HUES6 (cell line): Measurements from ENCODE around the gene CNEP1R1.

ENCODE experiments used
- H3K27ac ChIP-seq: 2 replicates; pipeline ENCODE4 v1.7.0; 2013; ENCODE audit warnings: low read depth, mild to moderate bottlenecking, low read length, inconsistent platforms
- H3K27me3 ChIP-seq: 2 replicates; pipeline ENCODE4 v1.6.1; 2013; ENCODE audit warnings: low read length; ENCODE audit not compliant: control insufficient read depth, insufficient read depth
- H3K36me3 ChIP-seq: 2 replicates; pipeline ENCODE4 v1.6.1; 2013; ENCODE audit warnings: low read length; ENCODE audit not compliant: control insufficient read depth, insufficient read depth
- H3K4me1 ChIP-seq: 2 replicates; pipeline ENCODE4 v1.6.1; 2013; ENCODE audit warnings: low read length; ENCODE audit not compliant: control insufficient read depth, insufficient read depth
- H3K4me3 ChIP-seq: 2 replicates; pipeline ENCODE4 v1.5.1; 2013; ENCODE audit warnings: low read depth, low read length
- H3K9ac ChIP-seq: one replicate; pipeline ENCODE4 v1.6.1; 2013; ENCODE audit warnings: mild to moderate bottlenecking, low read length
- H3K9me3 ChIP-seq: 2 replicates; pipeline ENCODE4 v1.6.1; 2013; ENCODE audit warnings: low read depth, low read length; ENCODE audit not compliant: control insufficient read depth, insufficient read depth

CNEP1R1 gene

DNA sequence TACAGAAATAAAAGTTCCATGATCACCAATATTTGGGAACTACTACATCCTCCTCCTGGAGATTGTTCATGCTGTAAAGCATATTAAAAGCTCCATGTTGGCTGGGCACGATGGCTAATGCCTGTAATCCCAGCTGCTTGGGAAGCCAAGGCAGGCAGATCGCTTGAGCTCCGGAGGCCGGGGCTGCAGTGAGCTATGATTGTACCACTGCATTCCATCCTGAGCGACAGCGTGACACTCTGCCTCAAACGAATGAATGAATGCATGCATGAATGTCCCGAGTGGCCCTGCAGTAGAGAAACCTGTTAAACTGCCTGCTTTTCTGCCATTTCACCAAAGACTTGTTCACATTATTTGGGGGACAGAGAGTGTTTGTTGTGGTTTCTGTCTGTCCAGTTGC, 15.0 kb downstream of the CNEP1R1 start:
- Histone ChIP-seq H3K9me3 (no peaks in the 10 kb centered on the region), H3K27me3 (no peaks in the 10 kb centered on the region), H3K36me3 (peaks cover 13% of the 10 kb centered on the region), H3K4me1 (peaks cover 8% of the 10 kb centered on the region; the same call in 1 of the 2 replicates), H3K9ac (no peak overlapping the region), H3K4me3 (no peak overlapping the region), H3K27ac (no peak overlapping the region)

GRCh38 chr16:50040710-50041109, 15.7 kb downstream of the CNEP1R1 start:
- Histone ChIP-seq H3K4me1 (peaks cover 8% of the 10 kb centered on the region; the same call in 1 of the 2 replicates), H3K27me3 (no peaks in the 10 kb centered on the region), H3K27ac (no peak overlapping the region), H3K9ac (no peak overlapping the region), H3K36me3 (peaks cover 6% of the 10 kb centered on the region), H3K9me3 (no peaks in the 10 kb centered on the region), H3K4me3 (no peak overlapping the region)

GRCh38 chr16:50043358-50043757, 18.3 kb downstream of the CNEP1R1 start:
- H3K4me1 ChIP-seq = peaks cover 8% of the 10 kb centered on the region; the same call in 1 of the 2 replicates
- no peak overlapping the region for H3K9ac ChIP-seq
- no peaks in the 10 kb centered on the region for H3K36me3 ChIP-seq
- no peaks in the 10 kb centered on the region for H3K9me3 ChIP-seq
- no peak overlapping the region for H3K4me3 ChIP-seq
- H3K27ac ChIP-seq = no peak overlapping the region
- H3K27me3 ChIP-seq = no peaks in the 10 kb centered on the region

GRCh38 chr16:50045412-50045811, 20.4 kb downstream of the CNEP1R1 start:
- no peak overlapping the region for H3K9ac ChIP-seq

GRCh38 chr16:50046853-50047252, 21.8 kb downstream of the CNEP1R1 start:
- Histone ChIP-seq H3K9ac (no peak overlapping the region), H3K9me3 (no peaks in the 10 kb centered on the region), H3K27me3 (no peaks in the 10 kb centered on the region), H3K36me3 (no peaks in the 10 kb centered on the region), H3K4me3 (no peak overlapping the region), H3K4me1 (no peaks in the 10 kb centered on the region), H3K27ac (no peak overlapping the region)

More at GRCh38 chr16:50045412-50045811, 20.4 kb downstream of the CNEP1R1 start:
- Histone ChIP-seq H3K4me1 (no peaks in the 10 kb centered on the region), H3K4me3 (no peak overlapping the region), H3K9me3 (no peaks in the 10 kb centered on the region), H3K27ac (no peak overlapping the region), H3K36me3 (no peaks in the 10 kb centered on the region), H3K27me3 (no peaks in the 10 kb centered on the region)

GRCh38 chr16:50047864-50048263, 22.8 kb downstream of the CNEP1R1 start:
- Histone ChIP-seq H3K36me3 (no peaks in the 10 kb centered on the region), H3K9me3 (no peaks in the 10 kb centered on the region), H3K4me3 (no peak overlapping the region), H3K27ac (no peak overlapping the region), H3K4me1 (no peaks in the 10 kb centered on the region), H3K27me3 (no peaks in the 10 kb centered on the region), H3K9ac (no peak overlapping the region)

DNA sequence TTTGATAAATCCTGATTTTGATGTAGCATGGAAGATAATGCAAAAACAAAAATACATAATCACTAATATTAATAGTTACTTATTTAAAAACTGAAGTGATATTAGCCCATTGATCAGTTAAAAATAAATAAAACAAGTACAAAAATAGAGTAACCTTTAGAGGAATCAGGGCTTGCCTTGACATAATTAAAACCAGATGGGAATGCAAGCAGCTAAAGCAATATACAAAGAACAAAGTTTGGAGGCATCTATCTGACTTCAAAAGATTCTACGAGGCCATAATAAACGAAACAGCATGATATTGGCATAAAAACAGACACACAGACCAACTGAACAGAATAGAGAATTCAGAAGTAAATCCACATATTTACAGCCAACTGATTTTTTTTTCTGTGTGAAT, 25.8 kb downstream of the CNEP1R1 start:
- H3K9ac ChIP-seq = no peak overlapping the region
- H3K27ac ChIP-seq = no peak overlapping the region
- H3K4me1 ChIP-seq = no peaks in the 10 kb centered on the region
- H3K27me3 ChIP-seq = no peaks in the 10 kb centered on the region
- no peaks in the 10 kb centered on the region for H3K36me3 ChIP-seq
- H3K4me3 ChIP-seq = no peak overlapping the region
- no peaks in the 10 kb centered on the region for H3K9me3 ChIP-seq

- H3K9me3 ChIP-seq = peaks cover 3% of the 10 kb centered on the region; the same call in 1 of the 2 replicates
- H3K4me1 ChIP-seq = no peaks in the 10 kb centered on the region
- no peak overlapping the region for H3K27ac ChIP-seq
- H3K4me3 ChIP-seq = no peak overlapping the region
- H3K9ac ChIP-seq = no peak overlapping the region
- no peaks in the 10 kb centered on the region; the same call in 1 of the 2 replicates for H3K27me3 ChIP-seq
- H3K36me3 ChIP-seq = no peaks in the 10 kb centered on the region
Observed at GRCh38 chr16:50056226-50056625, 31.2 kb downstream of the CNEP1R1 start.

GRCh38 chr16:50058091-50058771, 33.2 kb downstream of the CNEP1R1 start:
- no peak overlapping the region for H3K9ac ChIP-seq
- no peaks in the 10 kb centered on the region for H3K4me1 ChIP-seq
- no peak overlapping the region for H3K4me3 ChIP-seq
- no peaks in the 10 kb centered on the region; the same call in 1 of the 2 replicates for H3K27me3 ChIP-seq
- H3K36me3 ChIP-seq = no peaks in the 10 kb centered on the region
- peaks cover 3% of the 10 kb centered on the region; the same call in 1 of the 2 replicates for H3K9me3 ChIP-seq
- H3K27ac ChIP-seq = no peak overlapping the region

DNA sequence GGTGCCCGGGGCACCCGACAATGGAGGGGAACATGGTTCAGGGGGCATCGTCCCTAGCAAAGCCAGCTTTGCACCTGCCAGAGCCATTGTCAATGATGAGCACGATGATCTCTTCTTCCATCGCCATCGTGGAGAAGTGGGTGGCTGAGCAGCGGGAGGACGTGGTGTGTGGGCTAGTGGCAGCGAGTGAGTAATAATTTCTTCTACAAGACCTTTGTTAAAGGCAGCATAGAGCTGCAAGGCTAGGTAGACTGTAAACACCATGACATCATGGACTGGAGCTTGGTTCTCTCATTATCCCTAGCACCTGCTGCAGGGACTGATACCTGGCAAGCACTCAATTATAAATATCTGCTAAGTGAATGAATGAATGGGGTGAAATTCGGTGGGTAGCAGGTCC, 34.1 kb downstream of the CNEP1R1 start:
- no peaks in the 10 kb centered on the region for H3K4me1 ChIP-seq
- no peak overlapping the region for H3K4me3 ChIP-seq
- no peaks in the 10 kb centered on the region for H3K36me3 ChIP-seq

GRCh38 chr16:50059669-50060068, 34.6 kb downstream of the CNEP1R1 start:
- H3K4me1 ChIP-seq = no peaks in the 10 kb centered on the region
- peaks cover 3% of the 10 kb centered on the region; the same call in 1 of the 2 replicates for H3K9me3 ChIP-seq
- H3K9ac ChIP-seq = no peak overlapping the region
- no peaks in the 10 kb centered on the region for H3K36me3 ChIP-seq
- no peaks in the 10 kb centered on the region; the same call in 1 of the 2 replicates for H3K27me3 ChIP-seq
- H3K27ac ChIP-seq = no peak overlapping the region
- no peak overlapping the region for H3K4me3 ChIP-seq

More for the DNA sequence above, 34.1 kb downstream of the CNEP1R1 start:
- Histone ChIP-seq H3K27me3 (no peaks in the 10 kb centered on the region; the same call in 1 of the 2 replicates), H3K27ac (no peak overlapping the region), H3K9ac (no peak overlapping the region), H3K9me3 (peaks cover 3% of the 10 kb centered on the region; the same call in 1 of the 2 replicates)
